8988T (cell line): Measurements from ENCODE around the gene DNTT.

ENCODE experiments used
- DNase-seq: peaks from one replicate; pipeline ENCODE4 v3.0.0; 2011

DNTT gene

GRCh38 chr10:96311180-96311715, 7.0 kb downstream of the DNTT start:
- no peak for DNase-seq

GRCh38 chr10:96313344-96313743, 9.1 kb downstream of the DNTT start:
- no peak for DNase-seq

GRCh38 chr10:96317067-96317833, 13.0 kb downstream of the DNTT start:
- no peak for DNase-seq

- no peak for DNase-seq
Observed at GRCh38 chr10:96319754-96320474, 15.7 kb downstream of the DNTT start.

GRCh38 chr10:96321822-96322221, 17.6 kb downstream of the DNTT start:
- DNase-seq, result no peak

GRCh38 chr10:96322275-96322674, 18.0 kb downstream of the DNTT start:
- DNase-seq, result no peak

- DNase-seq, result no peak
Observed at GRCh38 chr10:96324447-96324846, 20.2 kb downstream of the DNTT start.

GRCh38 chr10:96325719-96326373, 21.6 kb downstream of the DNTT start:
- no peak for DNase-seq

GRCh38 chr10:96327462-96327861, 23.2 kb downstream of the DNTT start:
- no peak for DNase-seq

GRCh38 chr10:96333101-96333500, 28.9 kb downstream of the DNTT start:
- DNase-seq, result no peak

- peak; percentile 24 for DNase-seq
Observed at GRCh38 chr10:96334616-96335526, 30.6 kb downstream of the DNTT start.

- no peak for DNase-seq
Observed at GRCh38 chr10:96337106-96337505, 32.9 kb downstream of the DNTT start.

- no peak for DNase-seq
Observed at GRCh38 chr10:96338279-96338925, 34.2 kb downstream of the DNTT start.

- DNase-seq, result no peak
Observed at GRCh38 chr10:96339383-96339782, 35.1 kb downstream of the DNTT start.

- DNase-seq, result peak; percentile 27
Observed at GRCh38 chr10:96339956-96340904, 36.0 kb downstream of the DNTT start.

GRCh38 chr10:96341219-96342182, 37.3 kb downstream of the DNTT start:
- DNase-seq, result no peak

GRCh38 chr10:96342402-96342801, 38.2 kb downstream of the DNTT start:
- DNase-seq, result no peak

- DNase-seq, result no peak
Observed at GRCh38 chr10:96344178-96344577, 39.9 kb downstream of the DNTT start.

GRCh38 chr10:96345222-96345621, 41.0 kb downstream of the DNTT start:
- no peak for DNase-seq

- DNase-seq, result no peak
Observed at GRCh38 chr10:96346295-96346694, 42.1 kb downstream of the DNTT start.
